MM.1S (cell line): ENCODE measurements around the gene VEGFA.

ENCODE experiments used
- CTCF ChIP-seq: fragments of 300-600 bp; sonication (generic); IDR thresholded peaks from 2 replicates; pipeline ENCODE4 v1.5.1; 2016; ENCODE audit warnings: antibody characterized with exemption, low read length, mixed read lengths
- EZH2 ChIP-seq: fragments of 300-600 bp; sonication (generic); optimal IDR thresholded peaks from 2 replicates; pipeline ENCODE3; 2017; ENCODE audit warnings: low read depth, mild to moderate bottlenecking, antibody characterized with exemption, low read length, mixed read lengths

GRCh38 chr6:43817192-43817591, 47.2 kb downstream of the VEGFA start:
- TF ChIP-seq CTCF: peak; percentile 44
- no peak for TF ChIP-seq EZH2
